HG03135 (cell line): ENCODE results near the gene C17orf114.

Experiments
- ATAC-seq: cut with Tn5 transposase; IDR thresholded peaks from one replicate; pipeline ENCODE4 v1.9.1; 2021; ENCODE audit warnings: mild to moderate bottlenecking, moderate library complexity; ENCODE audit not compliant: unreplicated experiment

The C17orf114 gene

GRCh38 chr17:4802228-4802627 lies at the start of gene C17orf114:
Gene C17orf114 (minus strand): TSS chr17:4802328.
- ATAC-seq = no peak

DNA sequence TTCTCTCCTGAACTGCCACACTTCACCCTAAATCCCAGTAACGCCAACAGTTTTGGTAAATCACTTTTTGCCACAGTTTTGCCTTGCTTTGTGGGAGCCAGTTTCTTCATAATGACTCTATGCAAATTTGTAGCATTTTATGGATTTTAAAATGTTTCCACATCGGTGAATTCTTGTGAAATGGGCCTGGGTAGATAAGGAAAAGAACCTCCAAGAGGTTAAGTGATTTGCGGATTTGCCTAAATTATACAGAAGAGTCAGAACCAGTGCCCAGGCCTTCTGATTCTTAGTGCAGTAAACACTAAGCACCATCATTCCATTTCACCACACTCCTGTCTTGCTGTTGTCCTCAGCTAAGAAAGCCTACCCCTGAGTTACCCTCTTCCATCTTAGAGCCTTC lies 49.0 kb upstream of the C17orf114 start:
- no peak for ATAC-seq

- ATAC-seq = no peak
These were observed 48.1 kb upstream of the C17orf114 start for GRCh38 chr17:4850246-4850645.

GRCh38 chr17:4849011-4849536 lies 46.9 kb upstream of the C17orf114 start:
- ATAC-seq = no peak

GRCh38 chr17:4846635-4847390 lies 44.7 kb upstream of the C17orf114 start:
- no peak for ATAC-seq

- no peak for ATAC-seq
These were observed 43.0 kb upstream of the C17orf114 start for GRCh38 chr17:4845118-4845517.

- ATAC-seq = no peak
These were observed 41.3 kb upstream of the C17orf114 start for GRCh38 chr17:4843321-4844000.

- no peak for ATAC-seq
These were observed 40.2 kb upstream of the C17orf114 start for GRCh38 chr17:4842376-4842775.

DNA sequence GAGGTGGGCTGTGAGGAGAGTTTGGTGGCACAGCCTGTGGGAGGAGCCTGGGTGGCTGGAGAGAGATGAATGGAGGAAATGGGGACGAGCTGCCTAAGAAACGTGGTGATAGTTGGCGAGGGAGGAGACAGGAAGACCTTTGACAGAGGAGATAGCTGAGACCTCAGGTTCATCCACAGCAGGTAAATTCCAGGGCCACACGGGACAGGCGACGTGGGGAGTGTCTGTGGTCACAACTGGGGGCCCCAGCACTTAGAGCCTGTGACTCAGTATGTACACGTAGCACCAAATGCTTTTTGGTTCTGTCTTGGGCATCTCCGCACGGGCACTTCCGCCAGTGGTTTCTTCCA lies 38.7 kb upstream of the C17orf114 start:
- no peak for ATAC-seq

DNA sequence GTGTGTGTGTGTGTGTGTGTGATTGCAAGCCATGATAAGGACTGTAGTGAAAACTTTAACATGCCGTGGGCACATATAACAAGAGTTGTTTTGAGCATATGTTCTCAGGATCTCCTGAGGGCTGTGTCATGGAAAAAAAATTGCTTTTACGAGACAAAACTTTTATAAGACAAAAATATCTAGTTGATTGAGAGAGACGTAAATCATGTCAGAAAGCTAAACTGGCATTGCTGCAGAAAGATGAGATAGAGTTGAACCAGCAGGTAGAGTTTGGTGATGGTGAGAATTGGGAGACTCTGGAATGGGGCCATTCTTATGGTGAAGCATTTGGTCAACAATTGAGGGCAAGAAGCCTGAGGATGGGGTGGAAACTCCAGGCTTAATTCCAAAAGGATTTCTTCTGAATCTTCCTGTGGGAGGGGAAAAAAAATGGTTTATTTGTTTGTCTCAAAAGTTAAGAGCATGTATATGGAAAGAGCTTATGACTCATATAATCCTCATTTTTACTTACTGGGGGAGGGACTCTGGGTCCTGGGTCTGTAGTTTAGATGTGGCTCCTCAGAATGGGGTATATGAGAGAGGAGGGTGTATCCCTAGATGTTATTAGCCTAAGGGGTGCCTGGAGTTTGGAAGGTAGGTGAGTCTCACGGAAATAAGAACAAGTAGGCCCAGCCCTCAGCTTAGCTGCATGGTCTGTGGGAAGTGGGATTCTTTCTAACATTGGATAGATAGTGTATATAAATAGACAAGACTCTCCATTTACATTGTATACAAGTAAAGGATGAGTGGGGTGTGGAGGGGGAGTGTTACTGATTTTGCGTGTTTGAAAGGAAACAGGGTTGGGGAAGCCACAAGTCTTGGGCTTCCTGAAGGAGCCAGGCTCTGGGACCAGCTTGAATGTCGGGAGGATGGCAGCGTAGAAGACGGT lies 38.1 kb upstream of the C17orf114 start:
- ATAC-seq = no peak

DNA sequence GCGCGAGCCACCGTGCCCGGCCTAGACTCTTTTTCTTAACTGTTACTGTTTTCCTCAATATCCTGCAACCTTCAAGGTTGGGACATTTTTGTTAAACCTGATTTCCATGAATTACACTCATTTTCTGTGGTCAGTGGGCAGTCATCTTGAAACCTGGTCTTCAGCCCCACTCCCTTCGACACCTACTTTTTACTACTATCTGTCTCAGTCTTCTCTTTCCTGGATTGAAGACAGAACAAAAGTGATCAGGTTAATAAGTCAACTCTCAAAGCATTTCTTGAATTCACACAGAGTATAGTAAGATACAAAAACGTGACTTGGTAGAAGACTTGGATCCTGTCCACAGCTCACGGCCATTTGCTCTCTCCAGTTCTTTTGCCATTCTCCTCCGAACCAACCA lies 37.1 kb upstream of the C17orf114 start:
- no peak for ATAC-seq

DNA sequence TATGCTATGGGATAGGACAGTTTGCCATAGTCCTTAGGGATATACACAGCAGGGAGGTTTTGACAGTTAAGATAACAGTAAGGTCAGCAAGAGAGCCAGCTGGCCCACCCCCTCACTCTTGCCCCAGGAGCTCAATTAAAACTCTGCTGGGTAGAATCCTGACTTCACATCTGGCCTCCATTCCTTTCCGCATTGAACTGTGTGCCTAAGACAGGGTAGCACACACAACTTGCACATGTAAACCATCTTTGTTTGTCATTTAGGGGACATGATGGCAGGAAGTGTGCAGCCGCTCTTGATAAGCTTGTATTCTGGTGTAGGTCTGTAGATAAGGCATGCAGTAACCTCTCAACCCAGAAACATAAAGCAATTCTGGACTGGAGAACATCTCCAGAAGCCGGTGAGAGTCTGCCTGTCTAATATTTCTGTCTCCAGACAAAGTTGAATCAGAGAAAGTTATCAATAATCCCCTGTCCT lies 36.2 kb upstream of the C17orf114 start:
- no peak for ATAC-seq

GRCh38 chr17:4837471-4838308 lies 35.6 kb upstream of the C17orf114 start:
- ATAC-seq = no peak

DNA sequence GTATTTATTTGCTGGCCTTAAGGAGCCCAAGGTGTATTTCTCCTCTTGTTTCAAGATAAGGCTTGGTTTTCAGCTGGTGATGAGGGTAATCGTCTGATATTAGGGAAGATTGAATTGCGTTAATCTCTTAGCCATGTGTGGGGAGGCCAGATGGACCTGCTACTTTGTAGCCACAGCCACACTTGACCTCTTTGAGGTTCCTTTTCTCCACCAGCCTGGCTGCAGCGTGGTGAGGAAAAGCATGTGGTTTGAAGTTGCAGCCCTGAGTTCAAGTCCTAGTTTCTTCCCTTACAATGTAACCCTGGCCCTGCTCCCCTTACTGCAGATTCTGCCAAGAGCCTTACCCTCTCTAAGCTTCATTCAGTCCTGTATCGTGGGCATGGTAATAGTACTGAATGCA lies 34.1 kb upstream of the C17orf114 start:
- no peak for ATAC-seq

DNA sequence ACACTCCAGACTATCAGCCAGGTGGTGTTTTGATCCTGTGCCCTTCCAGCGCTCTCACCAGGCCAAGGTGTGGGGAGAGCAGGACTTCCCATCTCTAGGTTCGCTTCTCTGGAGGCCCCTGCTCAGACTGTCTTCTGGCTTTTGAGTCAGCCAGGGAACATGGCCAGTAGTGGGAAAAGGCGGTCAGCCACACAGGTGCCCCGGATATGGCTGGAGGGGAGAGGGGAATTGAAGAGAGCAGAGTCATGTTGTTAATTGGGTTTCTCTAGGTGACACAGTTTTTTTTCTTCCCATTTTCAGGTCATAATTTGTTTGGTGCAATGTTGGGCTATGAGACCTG lies 32.5 kb upstream of the C17orf114 start:
- ATAC-seq = no peak

GRCh38 chr17:4833941-4834680 lies 32.0 kb upstream of the C17orf114 start:
- no peak for ATAC-seq

- peak; percentile 80 for ATAC-seq
These were observed 31.2 kb upstream of the C17orf114 start, which contains the start of gene MINK1 for GRCh38 chr17:4833178-4833940. Gene MINK1 (plus strand): TSS chr17:4833340. CDS start chr17:4833584, 244 bp downstream.

- ATAC-seq = peak; percentile 21
These were observed 30.7 kb upstream of the C17orf114 start for GRCh38 chr17:4832829-4833177.

- ATAC-seq = no peak
These were observed 25.3 kb upstream of the C17orf114 start for GRCh38 chr17:4827399-4827798.
